Measurements from ENCODE around the gene CLPX. TPM values are rescaled to one million over a fixed set of nuclear protein-coding genes. Genes with fewer than 3 reads are reported as not detected.

Gene CLPX
- total RNA-seq, 1 donor from 2014 or later, result 72.6 TPM

- Mint-ChIP-seq H3K27me3 (ENCODE audit: insufficient read depth, low read depth) (peaks cover 2% of the 10 kb centered on the region), H3K36me3 (peaks cover 20% of the 10 kb centered on the region), H3K4me3 (no peak overlapping the region), H3K27ac (no peak overlapping the region), H3K4me1 (peaks cover 3% of the 10 kb centered on the region), H3K9me3 (no peaks in the 10 kb centered on the region)
- no peaks in the 10 kb centered on the region for H3K79me2 ChIP-seq (ENCODE audit: low read depth)
- TF ChIP-seq EZH2 (IDR thresholded peaks at IDR 0.05) (no peak), CTCF (IDR thresholded peaks at IDR 0.05) (no peak), EZH2phosphoT487 (IDR thresholded peaks at IDR 0.05) (no peak)
- H3K4me1 ChIP-seq, result no peaks in the 10 kb centered on the region
- H3F3A ChIP-seq (ENCODE audit: low read depth), result peaks cover 2% of the 10 kb centered on the region
- H4K20me1 ChIP-seq (ENCODE audit: low read depth), result no peaks in the 10 kb centered on the region
- H3K4me2 ChIP-seq, result no peak overlapping the region
- H2AFZ ChIP-seq (replicated peaks), result no peak overlapping the region
- no peaks in the 10 kb centered on the region for H3K36me3 ChIP-seq
- H3K9ac ChIP-seq, result no peak overlapping the region
- H3K9me3 ChIP-seq (ENCODE audit: low read depth), result no peaks in the 10 kb centered on the region
- no peak overlapping the region for H3K4me3 ChIP-seq
- peaks cover 16% of the 10 kb centered on the region for H3K27me3 ChIP-seq
- H3K27ac ChIP-seq, result no peak overlapping the region
- DNase-seq (ENCODE audit: low spot score), result no peak
Measured at GRCh38 chr15:65099336-65099735, 85.8 kb downstream of the CLPX start.

Small RNAs within 50 kb of the gene (small RNA-seq; reads per million reads assigned to genes)
- gene AC013553.1, result not detected
- gene AC068213.1, result not detected
- gene RNU6-686P, result not detected

Other genes starting within 250 kb of the CLPX start
- 84.4 and 109 TPM in 2 replicates for gene SPG21, start 195.4 kb downstream of the CLPX start, total RNA-seq (ENCODE audit: low replicate concordance)
- gene MTFMT, start 155.7 kb downstream of the CLPX start, total RNA-seq (ENCODE audit: low replicate concordance), result 22.2 and 30.3 TPM in 2 replicates
- gene SLC51B, start 140.0 kb downstream of the CLPX start, total RNA-seq (ENCODE audit: low replicate concordance), result not detected in 2 replicates
- gene RASL12, start 117.4 kb downstream of the CLPX start, total RNA-seq (ENCODE audit: low replicate concordance), result 5.8 and 7.7 TPM in 2 replicates
- gene KBTBD13, start 108.6 kb downstream of the CLPX start, total RNA-seq (ENCODE audit: low replicate concordance), result not detected in 2 replicates
- gene UBAP1L, start 70.1 kb downstream of the CLPX start, total RNA-seq (ENCODE audit: low replicate concordance), result 0.39 and 1.1 TPM in 2 replicates
- gene PDCD7, start 51.5 kb downstream of the CLPX start, total RNA-seq (ENCODE audit: low replicate concordance), result 24.7 and 26.2 TPM in 2 replicates
- 0.22 TPM in 1 of 2 replicates, not detected in the other for gene CILP, start 26.1 kb upstream of the CLPX start, total RNA-seq (ENCODE audit: low replicate concordance)
- 5.7 and 9.4 TPM in 2 replicates for gene PARP16, start 101.5 kb upstream of the CLPX start, total RNA-seq (ENCODE audit: low replicate concordance)
- not detected in 2 replicates for gene RNU5A-1, start 110.7 kb upstream of the CLPX start, total RNA-seq (ENCODE audit: low replicate concordance)
- not detected in 2 replicates for gene RNU5B-1, start 119.3 kb upstream of the CLPX start, total RNA-seq (ENCODE audit: low replicate concordance)
- 15.8 and 29.4 TPM in 2 replicates for gene IGDCC3, start 192.7 kb upstream of the CLPX start, total RNA-seq (ENCODE audit: low replicate concordance)
- 13.0 and 17.7 TPM in 2 replicates for gene IGDCC4, start 237.6 kb upstream of the CLPX start, total RNA-seq (ENCODE audit: low replicate concordance)